HEK293 (cell line): ENCODE results near the gene CA9.
A peak's percentile ranks its signal among the peaks of the same experiment; 100 is the strongest.

Source experiments
- CTCF ChIA-PET: fragments of 350-600 bp; formaldehyde crosslinking; extraction: SDS; loops from one replicate; lab custom pipeline; 2021; ENCODE audit warnings: antibody characterized with exemption; lab: Yijun Ruan, JAX
- POLR2A ChIA-PET: fragments of 300-600 bp; formaldehyde crosslinking; extraction: SDS; loops from one replicate; lab custom pipeline; 2020; ENCODE audit warnings: antibody characterized with exemption, inconsistent platforms; lab: Yijun Ruan, JAX
- H3K27ac ChIP-seq: fragments of 200-500 bp; sonication (Bioruptor generic); 2 replicates; pipeline ENCODE4 v1.5.1; 2014; ENCODE audit warnings: low read depth, low read length, control low read depth, inconsistent platforms; ENCODE audit errors: extremely low read depth
- H3K36me3 ChIP-seq, 2 experiments: fragments of 200-500 bp in 1 of 2; sonication (Bioruptor generic) in 1 of 2; 1 replicate in 1 of 2; 2 replicates in 1 of 2; pipeline ENCODE4 v1.5.1; 2014 to 2017; ENCODE audit warnings: inconsistent platforms in 2 of 2, low read length in 2 of 2; ENCODE audit not compliant: control insufficient read depth in 2 of 2, insufficient read depth in 1 of 2
- H3K4me1 ChIP-seq: fragments of 200-500 bp; sonication (Bioruptor generic); 2 replicates; pipeline ENCODE4 v1.5.1; 2014; ENCODE audit warnings: mild to moderate bottlenecking, low read length, inconsistent platforms; ENCODE audit not compliant: control insufficient read depth, insufficient read depth
- H3K4me3 ChIP-seq: 2 replicates; pipeline ENCODE4 v1.5.1; 2011; ENCODE audit warnings: low read depth, mild to moderate bottlenecking, control low read depth, low read length, moderate library complexity
- H3K9me3 ChIP-seq: fragments of 200-500 bp; sonication (Bioruptor generic); 2 replicates; pipeline ENCODE4 v1.5.1; 2014; ENCODE audit warnings: low read depth, low read length, inconsistent platforms; ENCODE audit not compliant: control insufficient read depth, insufficient read depth
- KLF16 ChIP-seq: fragments of 450-650 bp; formaldehyde crosslinking; IDR thresholded peaks from 2 replicates; pipeline ENCODE4 v1.5.1; 2017; ENCODE audit warnings: missing biosample characterization, missing genetic modification characterization
- KLF7 ChIP-seq: fragments of 450-650 bp; formaldehyde crosslinking; IDR thresholded peaks from 2 replicates; pipeline ENCODE4 v1.5.1; 2016; ENCODE audit warnings: missing biosample characterization, missing genetic modification characterization, borderline replicate concordance
- OVOL3 ChIP-seq: fragments of 450-650 bp; formaldehyde crosslinking; IDR thresholded peaks from 2 replicates; pipeline ENCODE4 v1.5.1; 2016; ENCODE audit warnings: missing biosample characterization, missing genetic modification characterization
- SALL2 ChIP-seq: fragments of 450-650 bp; formaldehyde crosslinking; IDR thresholded peaks from 2 replicates; pipeline ENCODE4 v1.5.0; 2017; ENCODE audit warnings: missing biosample characterization, mild to moderate bottlenecking, missing genetic modification characterization, borderline replicate concordance
- SP2 ChIP-seq: fragments of 450-650 bp; formaldehyde crosslinking; IDR thresholded peaks from 2 replicates; pipeline ENCODE4 v1.5.1; 2016; ENCODE audit warnings: missing biosample characterization, missing genetic modification characterization
- SP3 ChIP-seq: fragments of 450-650 bp; formaldehyde crosslinking; IDR thresholded peaks from 2 replicates; pipeline ENCODE4 v1.5.1; 2016; ENCODE audit warnings: missing biosample characterization, missing genetic modification characterization
- WT1 ChIP-seq: fragments of 450-650 bp; formaldehyde crosslinking; IDR thresholded peaks from 2 replicates; pipeline ENCODE4 v1.5.1; 2016; ENCODE audit warnings: missing biosample characterization, missing genetic modification characterization
- ZBTB48 ChIP-seq: fragments of 450-650 bp; formaldehyde crosslinking; IDR thresholded peaks from 2 replicates; pipeline ENCODE4 v1.5.1; 2016; ENCODE audit warnings: missing biosample characterization, missing genetic modification characterization
- ZFP69B ChIP-seq: fragments of 450-650 bp; formaldehyde crosslinking; IDR thresholded peaks from 2 replicates; pipeline ENCODE4 v1.5.1; 2016; ENCODE audit warnings: missing biosample characterization, missing genetic modification characterization
- ZNF114 ChIP-seq: fragments of 450-650 bp; formaldehyde crosslinking; IDR thresholded peaks from 2 replicates; pipeline ENCODE4 v1.5.0; 2017; ENCODE audit warnings: missing biosample characterization, missing genetic modification characterization
- ZNF140 ChIP-seq: fragments of 450-650 bp; formaldehyde crosslinking; IDR thresholded peaks from 2 replicates; pipeline ENCODE4 v1.5.1; 2016; ENCODE audit warnings: missing biosample characterization, missing genetic modification characterization
- ZNF155 ChIP-seq: fragments of 450-650 bp; formaldehyde crosslinking; IDR thresholded peaks from 2 replicates; pipeline ENCODE4 v1.5.1; 2016; ENCODE audit warnings: missing biosample characterization, missing genetic modification characterization
- ZNF157 ChIP-seq: fragments of 450-650 bp; formaldehyde crosslinking; IDR thresholded peaks from 2 replicates; pipeline ENCODE4 v1.5.1; 2016; ENCODE audit warnings: missing biosample characterization, missing genetic modification characterization
- ZNF239 ChIP-seq: fragments of 450-650 bp; formaldehyde crosslinking; IDR thresholded peaks from 2 replicates; pipeline ENCODE4 v1.5.1; 2016; ENCODE audit warnings: missing biosample characterization, missing genetic modification characterization
- ZNF266 ChIP-seq: fragments of 450-650 bp; formaldehyde crosslinking; IDR thresholded peaks from 2 replicates; pipeline ENCODE4 v1.5.1; 2016; ENCODE audit warnings: missing biosample characterization, missing genetic modification characterization, low read depth
- ZNF48 ChIP-seq: fragments of 450-650 bp; formaldehyde crosslinking; IDR thresholded peaks from 2 replicates; pipeline ENCODE4 v1.5.1; 2016; ENCODE audit warnings: missing biosample characterization, missing genetic modification characterization
- ZNF544 ChIP-seq: fragments of 450-650 bp; formaldehyde crosslinking; IDR thresholded peaks from 2 replicates; pipeline ENCODE4 v1.5.0; 2017; ENCODE audit warnings: missing biosample characterization, missing genetic modification characterization
- ZNF561 ChIP-seq: fragments of 450-650 bp; IDR thresholded peaks from 2 replicates; pipeline ENCODE4 v1.5.1; 2018; ENCODE audit warnings: missing biosample characterization, missing genetic modification characterization, borderline replicate concordance
- ZNF585B ChIP-seq: fragments of 450-650 bp; formaldehyde crosslinking; IDR thresholded peaks from 2 replicates; pipeline ENCODE4 v1.5.1; 2016; ENCODE audit warnings: missing biosample characterization, missing genetic modification characterization
- ZNF785 ChIP-seq: fragments of 450-650 bp; formaldehyde crosslinking; IDR thresholded peaks from 2 replicates; pipeline ENCODE4 v1.5.1; 2016; ENCODE audit warnings: missing biosample characterization, missing genetic modification characterization
- ZXDB ChIP-seq: fragments of 450-650 bp; formaldehyde crosslinking; IDR thresholded peaks from 2 replicates; pipeline ENCODE4 v1.5.1; 2016; ENCODE audit warnings: missing biosample characterization, missing genetic modification characterization
- TF ChIP-seq, protein P1 (sequence below): fragments of 450-650 bp; formaldehyde crosslinking; IDR thresholded peaks from 2 replicates; pipeline ENCODE4 v1.5.1; 2017; ENCODE audit warnings: missing biosample characterization, missing genetic modification characterization
- TF ChIP-seq, protein P2 (sequence below): fragments of 450-650 bp; formaldehyde crosslinking; IDR thresholded peaks from 2 replicates; pipeline ENCODE4 v1.5.1; 2017; ENCODE audit warnings: missing biosample characterization, missing genetic modification characterization
- TF ChIP-seq, protein P3 (sequence below): fragments of 450-650 bp; IDR thresholded peaks from 2 replicates; pipeline ENCODE4 v1.5.1; 2018; ENCODE audit warnings: missing biosample characterization, missing genetic modification characterization

The CA9 gene

DNA sequence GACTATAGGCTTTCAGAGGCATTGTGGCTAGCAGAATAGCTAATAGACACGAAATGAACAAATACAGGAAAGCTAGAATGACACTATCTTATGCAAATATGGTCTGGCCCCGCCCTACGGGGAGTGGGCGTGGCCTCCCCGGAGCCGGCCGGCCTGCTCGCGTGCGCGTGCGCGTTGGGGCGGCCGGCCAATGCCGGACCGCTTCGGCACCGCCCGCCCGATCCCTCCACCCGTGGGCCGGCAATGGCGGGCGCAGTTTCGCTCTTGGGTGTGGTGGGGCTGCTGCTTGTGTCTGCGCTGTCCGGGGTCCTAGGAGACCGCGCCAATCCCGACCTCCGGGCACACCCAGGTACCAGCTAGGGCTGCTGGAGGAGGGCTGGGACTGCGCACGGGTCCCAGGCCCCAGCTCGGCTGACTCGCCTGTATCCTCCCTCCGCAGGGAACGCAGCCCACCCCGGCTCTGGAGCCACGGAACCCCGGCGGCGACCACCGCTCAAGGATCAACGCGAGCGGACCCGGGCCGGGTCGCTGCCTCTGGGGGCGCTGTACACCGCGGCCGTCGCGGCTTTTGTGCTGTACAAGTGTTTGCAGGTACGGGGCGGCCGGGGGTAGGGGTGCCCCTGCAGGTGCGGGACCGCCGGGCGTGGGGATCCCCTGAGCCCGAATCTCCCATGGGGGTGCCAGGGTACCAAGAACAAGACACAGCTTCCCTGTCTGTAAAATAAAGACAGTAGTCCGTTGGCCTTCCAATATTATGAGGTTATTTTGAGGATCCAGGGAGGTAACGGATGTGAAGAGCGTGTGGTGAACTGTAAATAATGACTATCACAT lies 15.4 kb upstream of the CA9 start, which contains the start of gene CCDC107 (continued):
- TF ChIP-seq, protein P1, sequence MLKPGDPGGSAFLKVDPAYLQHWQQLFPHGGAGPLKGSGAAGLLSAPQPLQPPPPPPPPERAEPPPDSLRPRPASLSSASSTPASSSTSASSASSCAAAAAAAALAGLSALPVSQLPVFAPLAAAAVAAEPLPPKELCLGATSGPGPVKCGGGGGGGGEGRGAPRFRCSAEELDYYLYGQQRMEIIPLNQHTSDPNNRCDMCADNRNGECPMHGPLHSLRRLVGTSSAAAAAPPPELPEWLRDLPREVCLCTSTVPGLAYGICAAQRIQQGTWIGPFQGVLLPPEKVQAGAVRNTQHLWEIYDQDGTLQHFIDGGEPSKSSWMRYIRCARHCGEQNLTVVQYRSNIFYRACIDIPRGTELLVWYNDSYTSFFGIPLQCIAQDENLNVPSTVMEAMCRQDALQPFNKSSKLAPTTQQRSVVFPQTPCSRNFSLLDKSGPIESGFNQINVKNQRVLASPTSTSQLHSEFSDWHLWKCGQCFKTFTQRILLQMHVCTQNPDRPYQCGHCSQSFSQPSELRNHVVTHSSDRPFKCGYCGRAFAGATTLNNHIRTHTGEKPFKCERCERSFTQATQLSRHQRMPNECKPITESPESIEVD (tag by site-specific recombination): no peak

DNA sequence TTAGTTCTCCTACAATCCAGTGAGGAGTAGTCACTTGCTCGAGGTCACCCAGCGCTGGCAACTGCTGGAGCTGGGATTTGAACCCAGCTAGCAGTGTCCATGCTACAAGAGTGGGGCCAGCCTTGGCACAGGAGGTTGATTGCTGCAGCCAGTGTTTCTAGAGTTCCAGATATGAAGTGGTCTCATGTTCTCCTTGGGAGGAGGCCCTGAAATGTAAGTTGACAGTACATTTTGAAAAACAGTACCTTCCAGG lies 14.8 kb upstream of the CA9 start:
- Histone ChIP-seq H3K36me3 (peaks cover 5 to 38% of the 10 kb centered on the region in 2 experiments), H3K27ac (peak overlapping the region; percentile 93), H3K9me3 (no peaks in the 10 kb centered on the region), H3K4me1 (peaks cover 8% of the 10 kb centered on the region; the same call in 1 of the 2 replicates), H3K4me3 (peak overlapping the region; percentile 70)
- ChIA-PET POLR2A (interaction anchor here (0.6 to 4.3 kb wide), 15 partner anchors 12 to 586 kb away, joined by 3 to 41 read pairs (median 6); partner anchors contain the start of genes CA9, CREB3, FANCG and TLN1), CTCF (interaction anchor here (0.6 to 14.5 kb wide), 19 partner anchors 8 to 1563 kb away, joined by 3 to 157 read pairs (median 5); partner anchors contain the start of genes TLN1 and TPM2)
- TF ChIP-seq ZNF239 (tag by site-specific recombination): no peak
- no peak for TF ChIP-seq ZNF140
- TF ChIP-seq ZFP69B (tag by site-specific recombination): 0 out of 2 replicates have a peak, but pooled peaks have one; percentile 47
- no peak for TF ChIP-seq ZNF585B (tag by site-specific recombination)
- TF ChIP-seq ZNF157: no peak
- no peak for TF ChIP-seq ZNF785 (tag by site-specific recombination)
- TF ChIP-seq, protein P2, sequence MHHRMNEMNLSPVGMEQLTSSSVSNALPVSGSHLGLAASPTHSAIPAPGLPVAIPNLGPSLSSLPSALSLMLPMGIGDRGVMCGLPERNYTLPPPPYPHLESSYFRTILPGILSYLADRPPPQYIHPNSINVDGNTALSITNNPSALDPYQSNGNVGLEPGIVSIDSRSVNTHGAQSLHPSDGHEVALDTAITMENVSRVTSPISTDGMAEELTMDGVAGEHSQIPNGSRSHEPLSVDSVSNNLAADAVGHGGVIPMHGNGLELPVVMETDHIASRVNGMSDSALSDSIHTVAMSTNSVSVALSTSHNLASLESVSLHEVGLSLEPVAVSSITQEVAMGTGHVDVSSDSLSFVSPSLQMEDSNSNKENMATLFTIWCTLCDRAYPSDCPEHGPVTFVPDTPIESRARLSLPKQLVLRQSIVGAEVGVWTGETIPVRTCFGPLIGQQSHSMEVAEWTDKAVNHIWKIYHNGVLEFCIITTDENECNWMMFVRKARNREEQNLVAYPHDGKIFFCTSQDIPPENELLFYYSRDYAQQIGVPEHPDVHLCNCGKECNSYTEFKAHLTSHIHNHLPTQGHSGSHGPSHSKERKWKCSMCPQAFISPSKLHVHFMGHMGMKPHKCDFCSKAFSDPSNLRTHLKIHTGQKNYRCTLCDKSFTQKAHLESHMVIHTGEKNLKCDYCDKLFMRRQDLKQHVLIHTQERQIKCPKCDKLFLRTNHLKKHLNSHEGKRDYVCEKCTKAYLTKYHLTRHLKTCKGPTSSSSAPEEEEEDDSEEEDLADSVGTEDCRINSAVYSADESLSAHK (tag by site-specific recombination): no peak
- TF ChIP-seq SP3 (tag by site-specific recombination): no peak
- no peak for TF ChIP-seq ZNF266 (tag by site-specific recombination)
- no peak for TF ChIP-seq KLF7 (tag by site-specific recombination)
- TF ChIP-seq ZNF544 (tag by site-specific recombination): no peak
- TF ChIP-seq ZNF114 (tag by site-specific recombination): no peak
- TF ChIP-seq ZNF561 (tag by site-specific recombination): no peak
- no peak for TF ChIP-seq KLF16
- 0 out of 2 replicates have a peak, but pooled peaks have one; percentile 3 for TF ChIP-seq ZXDB (tag by site-specific recombination)
- TF ChIP-seq WT1: no peak

DNA sequence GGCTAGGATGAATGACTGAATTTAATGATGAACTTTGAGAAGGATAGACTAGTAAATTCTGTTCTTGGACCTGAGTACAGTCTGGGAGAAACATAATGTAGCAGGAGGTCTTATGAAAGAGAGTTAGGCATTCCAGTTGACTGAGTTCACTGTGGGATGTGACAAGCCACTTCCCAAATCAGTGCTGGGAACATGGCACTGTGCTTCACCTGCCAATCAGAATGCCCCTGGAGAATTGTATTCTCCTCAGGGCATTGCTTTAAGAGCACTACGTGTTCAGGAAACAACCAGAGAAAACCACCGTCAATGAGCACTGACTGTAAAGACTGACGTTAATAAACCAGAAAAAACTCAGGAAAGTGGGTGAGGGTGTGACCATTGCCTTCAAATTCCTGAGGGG lies 14.4 kb upstream of the CA9 start:
- Histone ChIP-seq H3K27ac (peak overlapping the region; percentile 93; the same call in 1 of the 2 replicates), H3K4me1 (peaks cover 8% of the 10 kb centered on the region; the same call in 1 of the 2 replicates), H3K4me3 (no peak overlapping the region), H3K36me3 (peaks cover 5 to 40% of the 10 kb centered on the region in 2 experiments), H3K9me3 (no peaks in the 10 kb centered on the region)
- ChIA-PET POLR2A (interaction anchor here (0.6 to 4.3 kb wide), 14 partner anchors 12 to 587 kb away, joined by 3 to 41 read pairs (median 6); partner anchors contain the start of genes CA9, CREB3, FANCG and TLN1), CTCF (interaction anchor here (0.6 to 14.5 kb wide), 12 partner anchors 8 to 1563 kb away, joined by 3 to 157 read pairs (median 6); partner anchors contain the start of genes TLN1 and TPM2)
- no peak for TF ChIP-seq ZFP69B (tag by site-specific recombination)
- TF ChIP-seq ZNF155: no peak
- no peak for TF ChIP-seq OVOL3 (tag by site-specific recombination)
- TF ChIP-seq, protein P3, sequence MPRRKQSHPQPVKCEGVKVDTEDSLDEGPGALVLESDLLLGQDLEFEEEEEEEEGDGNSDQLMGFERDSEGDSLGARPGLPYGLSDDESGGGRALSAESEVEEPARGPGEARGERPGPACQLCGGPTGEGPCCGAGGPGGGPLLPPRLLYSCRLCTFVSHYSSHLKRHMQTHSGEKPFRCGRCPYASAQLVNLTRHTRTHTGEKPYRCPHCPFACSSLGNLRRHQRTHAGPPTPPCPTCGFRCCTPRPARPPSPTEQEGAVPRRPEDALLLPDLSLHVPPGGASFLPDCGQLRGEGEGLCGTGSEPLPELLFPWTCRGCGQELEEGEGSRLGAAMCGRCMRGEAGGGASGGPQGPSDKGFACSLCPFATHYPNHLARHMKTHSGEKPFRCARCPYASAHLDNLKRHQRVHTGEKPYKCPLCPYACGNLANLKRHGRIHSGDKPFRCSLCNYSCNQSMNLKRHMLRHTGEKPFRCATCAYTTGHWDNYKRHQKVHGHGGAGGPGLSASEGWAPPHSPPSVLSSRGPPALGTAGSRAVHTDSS (tag by site-specific recombination): no peak
- no peak for TF ChIP-seq ZBTB48 (tag by site-specific recombination)
- TF ChIP-seq, protein P1 (tag by site-specific recombination): peak; percentile 53
- no peak for TF ChIP-seq ZNF48 (tag by site-specific recombination)
- TF ChIP-seq SP2 (tag by site-specific recombination): no peak
- TF ChIP-seq SALL2 (tag by site-specific recombination): no peak
- TF ChIP-seq KLF16: no peak
